Psoas muscle (tissue), 8 donors: ENCODE measurements around the gene TMEM81. TPM values are rescaled to one million over a fixed set of nuclear protein-coding genes. Genes with fewer than 3 reads are reported as not detected.
A peak's percentile ranks its signal among the peaks of the same experiment; 100 is the strongest.

Experiments used
- ATAC-seq, 4 donors: fragments of 200-7000 bp; cut with Tn5 transposase; one replicate each; pipeline ENCODE4 v1.9.1; 2020; ENCODE audit warnings: moderate library complexity in 3 of 4, mild to moderate bottlenecking in 2 of 4
- DNase-seq, 2 donors: peaks; one replicate each; pipeline ENCODE4 v3.0.0-alpha.2; 2020
- H3K27ac ChIP-seq: fragments of 200-600 bp; one replicate; pipeline ENCODE4 v1.8.0; 2022
- H3K27me3 ChIP-seq, 3 donors: fragments of 200-600 bp in 1 of 3; one replicate each; pipeline versions ENCODE4 v1.6.1 to v1.8.0; 2013 to 2022; ENCODE audit warnings: low read length in 2 of 3, mild to moderate bottlenecking in 2 of 3, moderate library complexity in 1 of 3; ENCODE audit not compliant: insufficient read depth in 3 of 3
- H3K36me3 ChIP-seq, 2 donors: fragments of 200-600 bp in 1 of 2; one replicate each; pipeline versions ENCODE4 v1.6.1 to v1.8.0; 2013 to 2022; ENCODE audit warnings: low read depth in 1 of 2, mild to moderate bottlenecking in 1 of 2, moderate library complexity in 1 of 2; ENCODE audit not compliant: insufficient read depth in 1 of 2
- H3K4me1 ChIP-seq: fragments of 200-600 bp; one replicate; pipeline ENCODE4 v1.8.0; 2022
- H3K4me3 ChIP-seq: fragments of 200-600 bp; one replicate; pipeline ENCODE4 v1.8.0; 2022; ENCODE audit warnings: mild to moderate bottlenecking
- H3K9me3 ChIP-seq: fragments of 200-600 bp; one replicate; pipeline ENCODE4 v1.8.0; 2022
- WGBS, 3 donors: extraction: QIAGEN DNeasy Blood & Tissue Kit; methylation state at CpG; one replicate each; pipeline versions ENCODE4 v1.1.6 to v1.1.7; 2013; 5-methylcytosine and 5-hydroxymethylcytosine counted together
- intact Hi-C, 2 donors: fragments of 100-400 bp; cut with DNase I; formaldehyde crosslinking; loops; one replicate each; pipeline versions ENCODE4 v1.11.0 to v1.14.2; 2022
- polyA plus RNA-seq, 3 donors: library from polyadenylated mRNA; stranded (reverse); fragments of 200-250 nt; gene quantifications; one replicate each; pipeline ENCODE4 v1.2.3, GENCODE V29; 2013
- total RNA-seq, 4 donors: library from RNA; stranded (reverse); fragmentation: NEBNext Ultra II Directional in 2 of 4; extraction: Animal tissue kit (Norgen Biotek cat#: 25700) in 2 of 4; gene quantifications; one replicate each; pipeline versions ENCODE4 v1.2.1 to v1.2.4, GENCODE V29; 2021 to 2023
- TF ChIP-seq, protein P1 (sequence below): fragments of 200-600 bp; IDR thresholded peaks from one replicate; pipeline ENCODE4 v1.8.0; 2022; ENCODE audit warnings: antibody characterized with exemption
- donor health status: healthy with polysubstance abuse.
- donor health status: DM: no; HTN: no; CAD: no; lungs with moderate emphysema.
- donor health status: Bipolar disorder and iron deficiency.
- donor health status: healthy.
- donor health status: DM: yes; HTN: yes; CAD: no.
- donor health status: DM: no; HTN: no; CAD: no.
- donor health status: DM: no; HTN: no; CAD: no.
- donor health status: DM: yes; HTN: yes; CAD: no.

Gene TMEM81
- total and polyA plus RNA-seq, 7 donors: 3.1 to 15.2 (median 3.9) TPM

DNA sequence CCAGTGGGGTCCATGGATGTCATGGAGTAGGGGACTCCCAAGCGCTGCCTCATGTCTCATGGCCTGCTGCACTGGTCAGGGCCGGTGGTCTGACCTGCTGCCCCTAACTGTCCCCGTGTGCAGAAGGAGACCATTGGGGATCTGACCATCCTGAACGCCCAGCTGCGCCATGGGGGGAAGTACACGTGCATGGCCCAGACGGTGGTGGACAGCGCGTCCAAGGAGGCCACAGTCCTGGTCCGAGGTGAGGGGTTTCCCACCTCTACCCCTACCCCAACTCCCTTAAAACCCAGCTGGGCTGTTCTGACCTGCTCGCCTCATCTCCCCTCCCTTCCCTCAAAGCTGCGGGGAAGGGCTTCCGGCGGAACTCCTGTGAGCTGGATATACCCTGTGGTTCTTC is 18.6 kb downstream of the TMEM81 start:
- Histone ChIP-seq H3K4me1 (no peaks in the 10 kb centered on the region), H3K27ac (no peak overlapping the region), H3K27me3 (no peaks in the 10 kb centered on the region), H3K9me3 (no peaks in the 10 kb centered on the region), H3K4me3 (no peak overlapping the region), H3K36me3 (no peaks in the 10 kb centered on the region)
- intact Hi-C loops: no loop called here
- 85 to 90% (median 88%) methylated on average over 14 of the region's 14 CpGs for WGBS, 3 donors
- TF ChIP-seq, protein P1, sequence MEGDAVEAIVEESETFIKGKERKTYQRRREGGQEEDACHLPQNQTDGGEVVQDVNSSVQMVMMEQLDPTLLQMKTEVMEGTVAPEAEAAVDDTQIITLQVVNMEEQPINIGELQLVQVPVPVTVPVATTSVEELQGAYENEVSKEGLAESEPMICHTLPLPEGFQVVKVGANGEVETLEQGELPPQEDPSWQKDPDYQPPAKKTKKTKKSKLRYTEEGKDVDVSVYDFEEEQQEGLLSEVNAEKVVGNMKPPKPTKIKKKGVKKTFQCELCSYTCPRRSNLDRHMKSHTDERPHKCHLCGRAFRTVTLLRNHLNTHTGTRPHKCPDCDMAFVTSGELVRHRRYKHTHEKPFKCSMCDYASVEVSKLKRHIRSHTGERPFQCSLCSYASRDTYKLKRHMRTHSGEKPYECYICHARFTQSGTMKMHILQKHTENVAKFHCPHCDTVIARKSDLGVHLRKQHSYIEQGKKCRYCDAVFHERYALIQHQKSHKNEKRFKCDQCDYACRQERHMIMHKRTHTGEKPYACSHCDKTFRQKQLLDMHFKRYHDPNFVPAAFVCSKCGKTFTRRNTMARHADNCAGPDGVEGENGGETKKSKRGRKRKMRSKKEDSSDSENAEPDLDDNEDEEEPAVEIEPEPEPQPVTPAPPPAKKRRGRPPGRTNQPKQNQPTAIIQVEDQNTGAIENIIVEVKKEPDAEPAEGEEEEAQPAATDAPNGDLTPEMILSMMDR: no peak
- DNase-seq (peak in 1 of 2 donors; percentile 47), ATAC-seq (no peak)

DNA sequence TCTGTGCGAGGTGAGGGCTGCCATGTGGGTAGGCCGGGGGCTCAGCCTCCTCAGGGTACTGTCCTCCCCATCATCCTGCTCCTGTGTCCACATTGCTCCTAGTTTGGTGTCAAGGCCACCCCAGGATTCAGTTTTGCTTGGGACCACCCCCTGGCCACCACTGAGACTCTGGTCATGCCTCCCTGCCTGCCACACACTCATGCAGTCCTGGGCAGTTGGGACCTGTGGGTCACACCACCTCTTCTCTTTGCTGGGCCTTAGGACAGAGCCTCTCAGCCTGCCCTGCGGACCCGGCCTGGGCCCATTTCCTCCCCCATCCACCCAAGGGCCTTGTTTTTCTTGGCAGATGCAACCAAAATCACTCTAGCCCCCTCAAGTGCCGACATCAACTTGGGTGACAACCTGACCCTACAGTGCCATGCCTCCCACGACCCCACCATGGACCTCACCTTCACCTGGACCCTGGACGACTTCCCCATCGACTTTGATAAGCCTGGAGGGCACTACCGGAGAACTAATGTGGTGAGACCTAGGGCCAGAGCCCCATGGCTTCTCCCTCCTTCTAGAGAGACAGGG is 19.4 kb downstream of the TMEM81 start:
- H3K9me3 ChIP-seq: no peaks in the 10 kb centered on the region
- no peaks in the 10 kb centered on the region for H3K4me1 ChIP-seq
- H3K27ac ChIP-seq: no peak overlapping the region
- intact Hi-C loops: loop anchor here (5.0 kb wide), 2 partner anchors 73 to 88 kb away; no protein-coding TSS in a partner anchor
- H3K4me3 ChIP-seq: no peak overlapping the region
- 91 to 96% (median 92%) methylated on average over 9 of the region's 9 CpGs for WGBS, 3 donors
- TF ChIP-seq, protein P1: no peak
- peak in 1 of 2 donors; percentile 36 for DNase-seq
- H3K27me3 ChIP-seq: no peaks in the 10 kb centered on the region
- ATAC-seq: no peak
- no peaks in the 10 kb centered on the region for H3K36me3 ChIP-seq

DNA sequence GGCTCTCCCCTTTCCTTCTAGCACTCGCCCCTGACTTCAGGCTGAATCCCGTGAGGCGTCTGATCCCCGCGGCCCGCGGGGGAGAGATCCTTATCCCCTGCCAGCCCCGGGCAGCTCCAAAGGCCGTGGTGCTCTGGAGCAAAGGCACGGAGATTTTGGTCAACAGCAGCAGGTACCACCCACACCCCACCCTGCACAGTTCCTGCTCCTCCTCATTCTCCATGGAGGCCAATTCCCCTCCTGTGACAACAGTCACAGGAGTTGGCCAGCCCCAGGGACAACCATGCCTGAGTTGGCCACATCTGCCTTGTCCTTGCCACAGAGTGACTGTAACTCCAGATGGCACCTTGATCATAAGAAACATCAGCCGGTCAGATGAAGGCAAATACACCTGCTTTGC is 20.0 kb downstream of the TMEM81 start:
- Histone ChIP-seq H3K4me1 (no peaks in the 10 kb centered on the region), H3K27ac (no peak overlapping the region), H3K36me3 (no peaks in the 10 kb centered on the region), H3K9me3 (no peaks in the 10 kb centered on the region), H3K27me3 (no peaks in the 10 kb centered on the region), H3K4me3 (no peak overlapping the region)
- no peak for ATAC-seq
- DNase-seq: peak in 1 of 2 donors; percentile 32
- intact Hi-C loops: loop anchor here (5.0 kb wide), 2 partner anchors 72 to 87 kb away; no protein-coding TSS in a partner anchor
- 82 to 89% (median 88%) methylated on average over 11 of the region's 11 CpGs for WGBS, 3 donors
- TF ChIP-seq, protein P1: no peak

DNA sequence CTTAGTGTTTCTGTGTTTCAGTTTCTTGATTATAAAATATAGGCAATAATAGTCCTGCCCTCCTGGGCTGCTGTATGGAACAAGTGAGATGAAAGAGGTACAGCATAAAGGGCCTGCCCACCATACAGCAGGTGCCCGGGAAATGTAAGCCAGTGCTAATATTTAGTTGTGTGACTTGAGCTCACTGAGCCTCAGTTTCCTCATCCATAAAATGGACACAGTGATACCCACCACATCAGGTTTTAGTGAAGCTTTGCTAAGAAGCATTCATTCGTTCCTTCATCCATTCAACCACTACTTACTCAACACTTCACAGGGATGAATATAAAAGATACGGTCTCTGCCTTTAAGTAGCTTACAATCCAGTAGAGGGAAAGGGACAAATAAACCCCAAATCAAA is 21.4 kb downstream of the TMEM81 start:
- Histone ChIP-seq H3K36me3 (no peaks in the 10 kb centered on the region), H3K27me3 (no peaks in the 10 kb centered on the region), H3K9me3 (no peaks in the 10 kb centered on the region), H3K27ac (no peak overlapping the region), H3K4me1 (no peaks in the 10 kb centered on the region), H3K4me3 (no peak overlapping the region)
- DNase-seq: peak in 1 of 2 donors; percentile 4
- 96 to 98% (median 97%) methylated on average over 3 of the region's 3 CpGs for WGBS, 3 donors
- no peak for ATAC-seq
- intact Hi-C loops: loop anchor here (2.0 to 5.0 kb wide), 3 partner anchors 71 to 86 kb away; no protein-coding TSS in a partner anchor
- TF ChIP-seq, protein P1: no peak

DNA sequence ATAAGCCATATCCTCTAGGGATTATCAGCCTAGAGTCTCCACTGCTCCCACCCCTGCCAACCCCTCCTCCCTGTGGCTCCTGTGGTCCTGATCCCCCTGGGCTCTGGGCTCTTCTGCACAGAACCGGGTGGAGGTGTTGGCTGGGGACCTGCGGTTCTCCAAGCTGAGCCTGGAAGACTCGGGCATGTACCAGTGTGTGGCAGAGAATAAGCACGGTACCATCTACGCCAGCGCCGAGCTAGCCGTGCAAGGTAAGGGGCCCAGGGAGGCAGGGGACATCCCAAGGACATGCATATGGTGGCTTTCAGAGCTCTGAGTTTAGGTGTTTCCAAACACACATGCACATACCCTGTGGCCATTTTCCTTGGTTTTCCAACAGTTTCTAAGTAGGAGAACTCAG is 21.9 kb downstream of the TMEM81 start:
- Histone ChIP-seq H3K27ac (no peak overlapping the region), H3K27me3 (no peaks in the 10 kb centered on the region), H3K4me3 (no peak overlapping the region), H3K9me3 (no peaks in the 10 kb centered on the region), H3K4me1 (no peaks in the 10 kb centered on the region), H3K36me3 (no peaks in the 10 kb centered on the region)
- intact Hi-C loops: loop anchor here (2.0 to 5.0 kb wide), 3 partner anchors 70 to 86 kb away; no protein-coding TSS in a partner anchor
- WGBS, 3 donors: 90 to 93% (median 91%) methylated on average over 8 of the region's 8 CpGs
- peak in 1 of 2 donors; percentile 32 for DNase-seq
- ATAC-seq: no peak
- TF ChIP-seq, protein P1: no peak
